HepG2 (cell line): ENCODE measurements around the gene KIAA1614. TPM values are rescaled to one million over a fixed set of nuclear protein-coding genes. Genes with fewer than 3 reads are reported as not detected.

Experiments
- ATAC-seq: fragments of 200-7000 bp; cut with Tn5 transposase; 3 replicates; pipeline ENCODE4 v1.9.1; 2020; ENCODE audit warnings: mild to moderate bottlenecking, moderate library complexity
- BruUV-seq: library from RNA; stranded (reverse); fragments of 400-500 nt; replicated peaks from 2 replicates; lab custom pipeline; 2021; lab: Mats Ljungman, UMichigan
- CTCF ChIA-PET: fragments of 300-600 bp; formaldehyde crosslinking; extraction: SDS; loops from one replicate; lab custom pipeline; 2021; ENCODE audit warnings: low total read pairs, inconsistent platforms, low intra/inter-chr PET ratio; lab: Yijun Ruan, JAX
- POLR2A ChIA-PET: fragments of 350-600 bp; sonication (Branson Sonifier 250); formaldehyde crosslinking; loops from one replicate; lab custom pipeline; 2020; ENCODE audit warnings: antibody characterized with exemption, inconsistent platforms; lab: Yijun Ruan, JAX
- DNase-seq: peaks from one replicate; pipeline ENCODE4 v3.0.0-alpha.2; 2015; ENCODE audit warnings: low spot score
- FAIRE-seq: peaks from 3 replicates; lab custom pipeline; 2011; peaks lifted over from hg19 to GRCh38; lab: Jason Lieb, UNC
- H2AFZ ChIP-seq: one replicate; pipeline ENCODE4 v1.6.1; 2011; ENCODE audit warnings: low read length, inconsistent platforms
- H3K27ac ChIP-seq: fragments of 300-600 bp; 3 replicates; pipeline ENCODE4 v1.8.0; 2011; ENCODE audit warnings: mixed run types, mild to moderate bottlenecking, mixed read lengths, low read length, inconsistent platforms; ENCODE audit not compliant: insufficient read depth; ENCODE audit errors: extremely low read length
- H3K27me3 ChIP-seq, 2 experiments: fragments of 200-600 bp in 1 of 2; 2 replicates in 1 of 2; 3 replicates in 1 of 2; pipeline versions ENCODE4 v1.6.0 to v1.8.0; 2011; ENCODE audit warnings: low read length in 2 of 2, mild to moderate bottlenecking in 2 of 2, moderate library complexity in 2 of 2, inconsistent platforms in 1 of 2; ENCODE audit not compliant: insufficient read depth in 2 of 2, control insufficient read depth in 1 of 2
- H3K36me3 ChIP-seq, 2 experiments: fragments of 200-600 bp in 1 of 2; replicated peaks in 1 of 2; 2 replicates in 1 of 2; 3 replicates in 1 of 2; pipeline versions ENCODE4 v1.5.1 to v1.8.0; 2011; ENCODE audit warnings: low read length in 2 of 2, inconsistent platforms in 1 of 2; ENCODE audit not compliant: insufficient read depth in 2 of 2, control insufficient read depth in 1 of 2
- H3K4me1 ChIP-seq: 2 replicates; pipeline ENCODE4 v1.5.1; 2012; ENCODE audit warnings: low read length, inconsistent platforms; ENCODE audit not compliant: insufficient read depth
- H3K4me2 ChIP-seq: 2 replicates; pipeline ENCODE4 v1.6.0; 2011; ENCODE audit warnings: low read depth, low read length, inconsistent platforms
- H3K4me3 ChIP-seq, 3 experiments: fragments of 200-600 bp in 1 of 3; sonication (generic), shearing (Covaris generic) in 1 of 3; replicated peaks in 1 of 3; 2 replicates each; pipeline ENCODE4 v1.5.1; 2011 to 2016; ENCODE audit warnings: low read length in 3 of 3, inconsistent platforms in 2 of 3, low read depth in 2 of 3, mild to moderate bottlenecking in 2 of 3, control low read depth in 1 of 3, mixed read lengths in 1 of 3; ENCODE audit not compliant: insufficient read depth in 1 of 3
- H3K79me2 ChIP-seq: one replicate; pipeline ENCODE4 v1.6.1; 2011; ENCODE audit warnings: low read length, inconsistent platforms; ENCODE audit not compliant: insufficient read depth
- H3K9ac ChIP-seq: 2 replicates; pipeline ENCODE4 v1.6.0; 2011; ENCODE audit warnings: mild to moderate bottlenecking, low read depth, low read length, inconsistent platforms; ENCODE audit not compliant: insufficient read depth
- H3K9me3 ChIP-seq: 2 replicates; pipeline ENCODE4 v1.5.1; 2012; ENCODE audit warnings: mild to moderate bottlenecking, low read length
- H4K20me1 ChIP-seq: 2 replicates; pipeline ENCODE4 v1.6.0; 2011; ENCODE audit warnings: inconsistent platforms, mild to moderate bottlenecking, low read length, moderate library complexity; ENCODE audit not compliant: insufficient read depth
- ATF6 ChIP-seq: sonication (generic); formaldehyde crosslinking; conservative IDR thresholded peaks from 2 replicates; pipeline ENCODE4 v1.4.0; 2020; ENCODE audit warnings: missing genetic modification reagents
- BRCA1 ChIP-seq: sonication (generic); formaldehyde crosslinking; IDR thresholded peaks from 2 replicates; pipeline ENCODE4 v1.4.0; 2020; ENCODE audit warnings: missing genetic modification reagents
- CAMTA2 ChIP-seq: sonication (generic); formaldehyde crosslinking; IDR thresholded peaks from 2 replicates; pipeline ENCODE4 v1.4.0; 2020; ENCODE audit warnings: mild to moderate bottlenecking, missing genetic modification reagents, borderline replicate concordance
- CEBPG ChIP-seq: IDR thresholded peaks from 2 replicates; pipeline ENCODE4 v1.6.1; 2016
- NFIC ChIP-seq: IDR thresholded peaks from 2 replicates; pipeline ENCODE4 v1.6.1; 2012; ENCODE audit warnings: mild to moderate bottlenecking, low read length, inconsistent platforms
- RERE ChIP-seq: IDR thresholded peaks from 2 replicates; pipeline ENCODE4 v1.6.1; 2016; ENCODE audit warnings: low read depth, missing genetic modification reagents, missing compliant biosample characterization
- USF2 ChIP-seq, 2 experiments: sonication (generic) in 1 of 2; formaldehyde crosslinking in 1 of 2; IDR thresholded peaks; 2 replicates each; pipeline versions ENCODE4 v1.5.1 to v1.6.1; 2011 to 2020; ENCODE audit warnings: borderline replicate concordance in 1 of 2, low read depth in 1 of 2, low read length in 1 of 2, mild to moderate bottlenecking in 1 of 2, missing genetic modification reagents in 1 of 2, moderate library complexity in 1 of 2
- ZMYM3 ChIP-seq: sonication (generic); formaldehyde crosslinking; IDR thresholded peaks from 2 replicates; pipeline ENCODE4 v1.5.1; 2020; ENCODE audit warnings: mild to moderate bottlenecking, missing genetic modification reagents
- ZNF17 ChIP-seq: sonication (generic); formaldehyde crosslinking; IDR thresholded peaks from 2 replicates; pipeline ENCODE4 v1.5.0; 2020; ENCODE audit warnings: mild to moderate bottlenecking, missing genetic modification reagents
- ZNF44 ChIP-seq: sonication (generic); formaldehyde crosslinking; IDR thresholded peaks from 2 replicates; pipeline ENCODE4 v1.5.1; 2020; ENCODE audit warnings: mild to moderate bottlenecking, missing genetic modification reagents
- WGBS: methylation state at CpG from one replicate; pipeline ENCODE4 v1.1.6; 2017; ENCODE audit warnings: low lambda C conversion rate; 5-methylcytosine and 5-hydroxymethylcytosine counted together
- in situ Hi-C: cut with HindIII; loops from 2 replicates; pipeline ENCODE4 v1.10.0; 2017; ENCODE audit warnings: low pct_unique_long_range_greater_than_20kb; ENCODE audit not compliant: extremely low pct_ligation_motif_present
- intact Hi-C: fragments of 100-400 bp; cut with micrococcal nuclease; formaldehyde crosslinking; loops from one replicate; pipeline ENCODE4 v1.10.0; 2022; ENCODE audit not compliant: unreplicated experiment
- polyA plus RNA-seq, 8 experiments: library from polyadenylated mRNA; depleted of rRNA in 3 of 8; stranded (reverse) in 7 of 8; unstranded in 1 of 8; fragments of >200 nt; fragmentation: Illumina TruSeq in 4 of 8; extraction: Trizol in 4 of 8; gene quantifications; 2 replicates each; pipeline versions ENCODE4 v1.2.1 to v1.2.3, GENCODE V29; 2011 to 2016; ENCODE audit warnings: low read depth in 4 of 8, missing spikeins in 1 of 8, mixed read lengths in 1 of 8; ENCODE audit not compliant: insufficient read depth in 1 of 8
- total RNA-seq, 5 experiments: library from RNA; depleted of rRNA; stranded (reverse); fragments of >200 nt; fragmentation: Illumina TruSeq; extraction: Trizol; gene quantifications; 2 replicates each; pipeline ENCODE4 v1.2.3, GENCODE V29; 2016; ENCODE audit warnings: low read depth in 1 of 5
- TF ChIP-seq, protein P1 (sequence below): sonication (generic); formaldehyde crosslinking; IDR thresholded peaks from 2 replicates; pipeline ENCODE4 v1.4.0; 2020; ENCODE audit warnings: mild to moderate bottlenecking, low read depth, missing genetic modification reagents

The KIAA1614 gene
- total and polyA plus RNA-seq, 2 of the 13 experiments (the other 11 are each of a cell fraction or from before 2014, with no cell fraction given) = 0.15 to 0.77 TPM

DNA sequence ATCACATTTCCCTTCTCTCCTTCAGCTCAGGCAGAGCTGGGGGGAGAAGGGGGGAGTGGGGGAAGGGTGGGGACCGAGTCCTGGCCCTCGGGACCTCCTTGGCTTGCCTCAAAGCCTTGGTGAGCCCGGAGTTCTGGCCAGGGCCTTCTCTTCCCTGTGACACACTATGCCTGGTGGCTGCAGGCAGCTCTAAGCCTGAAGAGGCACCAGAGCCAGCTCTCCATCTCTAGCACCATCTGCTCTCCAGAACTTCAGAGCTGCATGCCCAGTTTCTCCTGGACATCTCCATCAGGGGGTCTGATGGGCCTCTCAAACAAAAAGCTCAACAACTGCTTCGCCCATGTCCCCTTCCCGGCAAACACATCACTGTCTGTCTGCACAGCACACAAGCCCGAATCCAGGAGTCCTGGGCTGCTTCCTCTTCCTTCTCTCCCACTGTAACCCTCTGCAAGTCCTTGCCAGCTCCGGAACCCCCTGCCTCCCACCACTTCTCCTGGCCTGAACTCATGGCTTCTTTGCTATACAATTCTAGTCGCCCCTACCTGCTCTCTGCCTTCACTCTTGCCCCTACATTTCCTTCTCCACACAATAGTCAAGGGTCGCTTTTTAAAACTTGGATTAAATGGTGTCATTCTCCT, 26.5 kb downstream of the KIAA1614 start:
- FAIRE-seq (no peak), ATAC-seq (no peak), DNase-seq (no peak)
- Histone ChIP-seq H3K4me1 (peaks cover 25% of the 10 kb centered on the region), H3K4me3 (no peak overlapping the region), H3K27me3 (no peaks in the 10 kb centered on the region; a peak in 1 of 5 replicates), H3K27ac (no peak overlapping the region), H3K4me2 (no peak overlapping the region), H3K36me3 (no peaks in the 10 kb centered on the region), H2AFZ (no peak overlapping the region), H3K9ac (no peak overlapping the region), H4K20me1 (no peaks in the 10 kb centered on the region), H3K9me3 (no peaks in the 10 kb centered on the region), H3K79me2 (no peaks in the 10 kb centered on the region)
- 45% methylated on average over 6 of the region's 9 CpGs for WGBS
- intact Hi-C loops (no loop called here), in situ Hi-C loops (no loop called here)
- ChIA-PET POLR2A (no interaction called here), CTCF (no interaction called here)
- no TSS peak for BruUV-seq
- TF ChIP-seq ZMYM3 (CRISPR knock-in tag) (no peak), CAMTA2 (CRISPR knock-in tag) (no peak), RERE (CRISPR knock-in tag) (no peak), ZNF44 (CRISPR knock-in tag) (no peak), NFIC (no peak), CEBPG (CRISPR knock-in tag) (no peak), ZNF17 (CRISPR knock-in tag) (no peak), BRCA1 (CRISPR knock-in tag) (no peak), ATF6 (CRISPR knock-in tag) (no peak), USF2 (IDR thresholded peaks at IDR 0.05; ENCODE audit: low read depth, low read length) (no peak), USF2 (CRISPR knock-in tag; IDR thresholded peaks at IDR 0.05; ENCODE audit: borderline replicate concordance) (no peak)
- TF ChIP-seq, protein P1, sequence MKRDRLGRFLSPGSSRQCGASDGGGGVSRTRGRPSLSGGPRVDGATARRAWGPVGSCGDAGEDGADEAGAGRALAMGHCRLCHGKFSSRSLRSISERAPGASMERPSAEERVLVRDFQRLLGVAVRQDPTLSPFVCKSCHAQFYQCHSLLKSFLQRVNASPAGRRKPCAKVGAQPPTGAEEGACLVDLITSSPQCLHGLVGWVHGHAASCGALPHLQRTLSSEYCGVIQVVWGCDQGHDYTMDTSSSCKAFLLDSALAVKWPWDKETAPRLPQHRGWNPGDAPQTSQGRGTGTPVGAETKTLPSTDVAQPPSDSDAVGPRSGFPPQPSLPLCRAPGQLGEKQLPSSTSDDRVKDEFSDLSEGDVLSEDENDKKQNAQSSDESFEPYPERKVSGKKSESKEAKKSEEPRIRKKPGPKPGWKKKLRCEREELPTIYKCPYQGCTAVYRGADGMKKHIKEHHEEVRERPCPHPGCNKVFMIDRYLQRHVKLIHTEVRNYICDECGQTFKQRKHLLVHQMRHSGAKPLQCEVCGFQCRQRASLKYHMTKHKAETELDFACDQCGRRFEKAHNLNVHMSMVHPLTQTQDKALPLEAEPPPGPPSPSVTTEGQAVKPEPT (CRISPR knock-in tag) = no peak
